Activated CD4-positive, alpha-beta memory T cell treated with anti-CD3 and anti-CD28 coated beads, Interleukin-2, amount 10 ng/mL, durations not matched to agents 7 days and 5 days (primary cell): Measurements from ENCODE around the gene EDN1. TPM values are rescaled to one million over a fixed set of nuclear protein-coding genes. Genes with fewer than 3 reads are reported as not detected.
"Not testable (repeated sequence)": the region's sequence is repeated elsewhere in the genome, so short reads cannot be mapped to it uniquely, and the experiment has no call there.

Experiments used
- CTCF ChIA-PET: fragments of 350-600 bp; sonication (Branson Sonifier 250); formaldehyde crosslinking; loops from one replicate; lab custom pipeline; 2021; ENCODE audit warnings: antibody characterized with exemption, inconsistent platforms; lab: Charles Lee
- POLR2A ChIA-PET: fragments of 350-600 bp; sonication (Branson Sonifier 250); formaldehyde crosslinking; loops from one replicate; lab custom pipeline; 2021; ENCODE audit warnings: antibody characterized with exemption; lab: Charles Lee
- DNase-seq: peaks from one replicate; pipeline ENCODE4 v3.0.0-alpha.2; 2020
- H3K27ac Mint-ChIP-seq: one replicate; pipeline ENCODE4 v1.8.0; 2021; ENCODE audit warnings: mild to moderate bottlenecking, mixed read lengths
- H3K27me3 Mint-ChIP-seq: one replicate; pipeline ENCODE4 v1.8.0; 2021; ENCODE audit warnings: mixed read lengths
- H3K36me3 Mint-ChIP-seq: one replicate; pipeline ENCODE4 v1.8.0; 2021; ENCODE audit warnings: low read depth, mixed read lengths
- H3K4me1 Mint-ChIP-seq: one replicate; pipeline ENCODE4 v1.8.0; 2021; ENCODE audit warnings: mixed read lengths
- H3K4me3 Mint-ChIP-seq: one replicate; pipeline ENCODE4 v1.8.0; 2021; ENCODE audit warnings: mild to moderate bottlenecking, mixed read lengths
- H3K9me3 Mint-ChIP-seq: one replicate; pipeline ENCODE4 v1.8.0; 2021; ENCODE audit warnings: mixed read lengths
- total RNA-seq, 2 experiments: library from RNA; stranded (reverse); gene quantifications; one replicate each; pipeline ENCODE4 v1.2.3, GENCODE V29; 2021

Gene EDN1
- total RNA-seq, 2 experiments from 2014 or later, result 0.10 TPM; not detected in 1

GRCh38 chr6:12304487-12304886 lies 14.3 kb downstream of the EDN1 start:
- H3K27me3 Mint-ChIP-seq, result peaks cover 9% of the 10 kb centered on the region
- DNase-seq, result no peak
- CTCF ChIA-PET, result interaction anchor here (1.6 kb wide), 1 partner anchor 14 kb away, joined by 4 read pairs; the partner anchor contains the start of gene EDN1
- H3K36me3 Mint-ChIP-seq, result no peaks in the 10 kb centered on the region
- POLR2A ChIA-PET, result no interaction called here
- no peaks in the 10 kb centered on the region for H3K4me1 Mint-ChIP-seq
- no peak overlapping the region for H3K27ac Mint-ChIP-seq
- H3K4me3 Mint-ChIP-seq, result no peak overlapping the region
- H3K9me3 Mint-ChIP-seq, result no peaks in the 10 kb centered on the region

DNA sequence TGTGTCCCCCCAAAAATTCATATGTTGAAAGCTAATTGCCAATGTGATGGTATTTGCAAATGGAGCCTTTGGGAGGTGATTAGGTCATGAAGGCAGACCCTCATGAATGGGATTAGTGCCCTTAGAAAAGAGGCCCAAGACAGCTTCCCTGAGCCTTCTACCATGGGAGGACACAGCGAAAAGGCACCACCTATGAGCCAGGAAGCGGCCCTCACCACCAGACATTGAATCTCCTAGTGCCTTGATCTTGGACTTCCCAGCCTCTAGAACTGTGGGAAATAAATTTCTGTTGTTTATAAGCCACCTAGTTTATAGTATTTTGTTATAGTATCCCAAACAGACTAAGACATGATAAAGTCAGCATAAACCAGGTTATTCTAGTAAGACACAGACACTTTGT lies 18.9 kb downstream of the EDN1 start:
- Mint-ChIP-seq H3K9me3 (no peaks in the 10 kb centered on the region), H3K4me3 (no peak overlapping the region), H3K36me3 (no peaks in the 10 kb centered on the region), H3K4me1 (no peaks in the 10 kb centered on the region), H3K27me3 (peaks cover 9% of the 10 kb centered on the region), H3K27ac (no peak overlapping the region)
- no peak for DNase-seq
- POLR2A ChIA-PET, result no interaction called here
- CTCF ChIA-PET, result no interaction called here

DNA sequence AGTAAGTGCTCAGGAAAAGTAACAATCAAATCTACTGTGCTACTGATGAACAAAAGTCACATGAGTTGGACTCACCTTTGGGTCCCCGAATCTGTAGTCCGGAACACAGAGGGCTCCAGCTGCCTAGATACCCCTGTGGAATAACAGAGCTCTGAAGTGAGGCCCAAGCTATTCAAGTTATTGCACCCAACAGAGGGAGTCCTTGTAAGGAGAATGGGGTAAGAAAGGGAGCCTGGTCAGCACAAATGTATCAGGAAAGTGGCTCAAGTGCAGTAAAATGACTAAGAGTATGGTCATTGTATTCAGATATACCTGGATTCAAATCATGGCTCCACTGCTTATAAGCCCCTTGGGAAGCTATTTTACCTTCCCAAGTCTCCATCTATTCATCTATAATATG lies 20.9 kb downstream of the EDN1 start:
- H3K9me3 Mint-ChIP-seq, result no peaks in the 10 kb centered on the region
- ChIA-PET CTCF (no interaction called here), POLR2A (no interaction called here)
- no peaks in the 10 kb centered on the region for H3K36me3 Mint-ChIP-seq
- H3K4me1 Mint-ChIP-seq, result no peaks in the 10 kb centered on the region
- no peak overlapping the region for H3K27ac Mint-ChIP-seq
- no peak for DNase-seq
- H3K27me3 Mint-ChIP-seq, result peaks cover 5% of the 10 kb centered on the region
- no peak overlapping the region for H3K4me3 Mint-ChIP-seq

GRCh38 chr6:12312736-12313135 lies 22.6 kb downstream of the EDN1 start:
- Mint-ChIP-seq H3K9me3 (no peaks in the 10 kb centered on the region), H3K4me1 (no peaks in the 10 kb centered on the region), H3K27me3 (peaks cover 2% of the 10 kb centered on the region), H3K4me3 (no peak overlapping the region), H3K36me3 (no peaks in the 10 kb centered on the region), H3K27ac (no peak overlapping the region)
- CTCF ChIA-PET, result no interaction called here
- POLR2A ChIA-PET, result no interaction called here
- no peak for DNase-seq

DNA sequence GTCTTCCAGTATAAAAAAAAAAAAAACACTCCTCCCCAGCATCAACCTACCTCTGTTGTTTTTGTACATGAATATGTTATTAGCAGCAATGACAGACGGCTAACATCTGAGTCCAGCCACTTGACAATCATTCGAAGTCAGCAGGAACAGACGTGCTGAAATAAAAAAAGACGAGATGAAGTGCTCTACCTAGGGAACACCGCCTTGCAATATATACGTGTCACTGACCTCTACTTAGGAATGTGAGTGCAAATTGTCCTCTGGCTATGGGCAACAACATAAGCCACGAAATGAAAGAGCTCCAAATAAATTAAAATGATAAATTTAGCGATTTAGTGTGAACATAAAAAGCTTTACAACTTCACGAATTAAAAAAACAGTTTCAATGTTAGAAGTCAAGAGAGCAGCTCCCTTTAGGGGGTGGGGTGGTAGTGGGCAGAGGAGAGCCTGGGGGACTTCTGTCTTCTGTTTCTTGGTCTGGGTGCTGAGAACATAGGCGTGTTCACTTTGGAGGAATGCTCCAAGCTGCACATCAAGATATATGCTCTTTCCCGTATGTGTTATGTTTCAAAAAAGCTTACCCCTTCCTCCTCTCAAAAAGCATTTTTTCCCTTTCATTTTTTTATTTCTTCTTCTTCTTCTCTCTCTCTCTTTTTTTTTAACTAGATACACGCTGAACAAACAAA lies 23.3 kb downstream of the EDN1 start:
- no peaks in the 10 kb centered on the region for H3K4me1 Mint-ChIP-seq
- no peaks in the 10 kb centered on the region for H3K27me3 Mint-ChIP-seq
- ChIA-PET POLR2A (no interaction called here), CTCF (no interaction called here)
- no peaks in the 10 kb centered on the region for H3K36me3 Mint-ChIP-seq
- DNase-seq, result no peak
- H3K27ac Mint-ChIP-seq, result no peak overlapping the region
- H3K4me3 Mint-ChIP-seq, result no peak overlapping the region
- no peaks in the 10 kb centered on the region for H3K9me3 Mint-ChIP-seq

DNA sequence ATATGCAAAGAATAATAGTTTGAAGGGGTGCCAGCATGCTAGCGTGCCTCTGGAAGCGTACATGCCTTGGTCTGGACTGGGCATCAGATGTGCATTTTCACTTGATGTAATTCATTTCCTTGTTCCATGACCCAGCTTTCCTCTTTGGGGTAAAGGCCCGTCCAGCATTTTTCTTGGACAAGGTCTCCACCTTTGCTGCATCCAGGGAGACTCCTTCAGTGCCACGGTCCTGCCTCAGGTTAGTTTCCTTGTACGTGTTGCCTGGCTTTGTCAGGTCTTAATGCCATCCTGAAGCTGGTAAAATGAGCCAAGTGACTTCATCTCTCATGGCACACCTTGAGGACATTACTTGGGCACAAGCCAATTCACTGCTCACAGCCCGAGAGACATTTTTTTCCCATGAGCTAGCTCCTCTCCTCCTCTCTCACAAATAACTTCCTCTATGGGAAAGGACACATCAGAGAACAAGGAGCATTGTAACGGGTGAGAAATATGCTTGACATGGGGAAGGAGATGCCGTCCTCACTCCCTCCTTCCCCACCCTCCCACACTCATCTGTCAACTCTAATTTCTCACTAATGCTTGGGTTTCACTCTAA lies 23.9 kb downstream of the EDN1 start:
- Mint-ChIP-seq H3K9me3 (no peaks in the 10 kb centered on the region), H3K4me3 (no peak overlapping the region), H3K27ac (no peak overlapping the region), H3K36me3 (no peaks in the 10 kb centered on the region), H3K27me3 (no peaks in the 10 kb centered on the region), H3K4me1 (no peaks in the 10 kb centered on the region)
- no peak for DNase-seq
- ChIA-PET CTCF (no interaction called here), POLR2A (no interaction called here)

GRCh38 chr6:12314751-12315150 lies 24.6 kb downstream of the EDN1 start:
- CTCF ChIA-PET, result no interaction called here
- POLR2A ChIA-PET, result no interaction called here
- Mint-ChIP-seq H3K9me3 (no peaks in the 10 kb centered on the region), H3K36me3 (no peaks in the 10 kb centered on the region), H3K4me3 (no peak overlapping the region), H3K27me3 (no peaks in the 10 kb centered on the region), H3K4me1 (no peaks in the 10 kb centered on the region), H3K27ac (no peak overlapping the region)
- DNase-seq, result no peak

GRCh38 chr6:12315292-12316081 lies 25.3 kb downstream of the EDN1 start:
- Mint-ChIP-seq H3K4me1 (no peaks in the 10 kb centered on the region), H3K27me3 (peaks cover under 1% of the 10 kb centered on the region), H3K36me3 (no peaks in the 10 kb centered on the region), H3K4me3 (no peak overlapping the region), H3K27ac (no peak overlapping the region), H3K9me3 (no peaks in the 10 kb centered on the region)
- CTCF ChIA-PET, result interaction anchor here (0.7 kb wide), 1 partner anchor 321 kb away, joined by 3 read pairs; no protein-coding TSS in a partner anchor
- POLR2A ChIA-PET, result no interaction called here
- no peak for DNase-seq

- CTCF ChIA-PET, result no interaction called here
- Mint-ChIP-seq H3K4me3 (no peak overlapping the region), H3K27ac (no peak overlapping the region), H3K4me1 (no peaks in the 10 kb centered on the region), H3K36me3 (no peaks in the 10 kb centered on the region), H3K9me3 (no peaks in the 10 kb centered on the region), H3K27me3 (peaks cover 5% of the 10 kb centered on the region)
- DNase-seq, result no peak
- POLR2A ChIA-PET, result no interaction called here
Measured at GRCh38 chr6:12318749-12319148, 28.6 kb downstream of the EDN1 start.

DNA sequence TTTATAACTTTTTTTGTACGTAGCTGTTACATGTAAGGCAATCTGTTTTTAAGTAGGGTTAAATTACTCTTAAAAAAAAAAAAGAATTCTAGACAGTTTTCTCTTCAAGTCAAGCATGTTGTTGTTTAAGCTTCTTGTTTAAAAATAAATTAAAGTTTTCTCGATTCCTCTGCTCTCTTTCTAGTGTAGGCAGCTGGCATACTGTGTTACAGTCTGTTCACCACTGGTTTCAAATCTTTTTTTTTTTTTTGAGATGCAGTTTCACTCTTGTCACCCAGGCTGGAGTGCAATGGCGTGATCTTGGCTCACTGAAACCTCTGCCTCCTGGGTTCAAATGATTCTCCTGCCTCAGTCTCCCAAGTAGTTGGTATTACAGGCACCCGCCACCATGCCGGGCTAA lies 29.9 kb downstream of the EDN1 start:
- DNase-seq, H3K36me3 Mint-ChIP-seq, H3K27ac Mint-ChIP-seq, POLR2A ChIA-PET, H3K4me3 Mint-ChIP-seq, H3K4me1 Mint-ChIP-seq, H3K9me3 Mint-ChIP-seq, CTCF ChIA-PET, H3K27me3 Mint-ChIP-seq: not testable (repeated sequence)

DNA sequence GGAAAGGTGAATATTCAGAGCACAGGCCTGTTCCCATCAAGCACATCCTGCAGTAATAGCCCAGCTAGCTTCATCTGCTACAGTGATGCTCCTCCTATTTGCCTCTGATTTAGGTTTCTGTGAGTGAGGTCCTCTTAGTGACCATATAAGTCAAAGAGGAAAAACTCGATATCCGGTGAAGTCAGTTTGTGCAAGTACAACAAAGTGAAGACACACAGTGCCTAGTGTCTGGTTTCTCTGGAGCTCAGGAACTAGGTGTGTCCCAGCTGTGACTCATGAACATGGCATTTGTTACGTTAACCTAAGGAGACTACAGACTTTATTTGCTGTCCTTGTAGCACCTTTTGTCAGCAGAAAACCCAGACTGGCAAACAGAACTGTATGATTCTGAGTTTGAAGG lies 33.9 kb downstream of the EDN1 start:
- Mint-ChIP-seq H3K9me3 (no peaks in the 10 kb centered on the region), H3K36me3 (no peaks in the 10 kb centered on the region), H3K4me3 (no peak overlapping the region), H3K27me3 (peaks cover 5% of the 10 kb centered on the region), H3K27ac (no peak overlapping the region), H3K4me1 (no peaks in the 10 kb centered on the region)
- CTCF ChIA-PET, result no interaction called here
- no peak for DNase-seq
- POLR2A ChIA-PET, result no interaction called here

GRCh38 chr6:12324748-12325147 lies 34.6 kb downstream of the EDN1 start:
- no peaks in the 10 kb centered on the region for H3K4me1 Mint-ChIP-seq
- peaks cover 5% of the 10 kb centered on the region for H3K27me3 Mint-ChIP-seq
- POLR2A ChIA-PET, result no interaction called here
- no peak overlapping the region for H3K27ac Mint-ChIP-seq
- no peaks in the 10 kb centered on the region for H3K9me3 Mint-ChIP-seq
- no peak overlapping the region for H3K4me3 Mint-ChIP-seq
- no peak for DNase-seq
- CTCF ChIA-PET, result no interaction called here
- no peaks in the 10 kb centered on the region for H3K36me3 Mint-ChIP-seq

DNA sequence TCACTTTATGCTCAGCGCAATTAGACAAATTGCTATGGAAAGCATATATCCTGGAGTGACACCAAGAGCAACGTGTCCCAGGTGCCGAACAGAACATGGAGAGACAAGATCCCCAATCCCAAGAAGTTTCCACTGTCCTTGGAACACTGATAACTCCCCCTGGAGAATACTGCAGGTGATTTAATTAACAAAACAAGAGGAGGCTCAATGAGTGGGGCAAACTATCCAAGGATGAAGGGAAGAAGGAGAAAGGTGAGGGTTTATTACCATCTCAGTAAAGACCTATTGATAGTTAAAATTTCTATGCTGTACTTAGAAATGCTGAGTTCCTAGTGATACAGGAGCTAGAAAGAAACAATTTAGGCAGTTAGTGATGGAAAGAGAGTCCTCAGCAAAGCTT lies 35.7 kb downstream of the EDN1 start:
- CTCF ChIA-PET, result no interaction called here
- POLR2A ChIA-PET, result no interaction called here
- Mint-ChIP-seq H3K4me3 (no peak overlapping the region), H3K36me3 (no peaks in the 10 kb centered on the region), H3K27ac (no peak overlapping the region), H3K27me3 (peaks cover 4% of the 10 kb centered on the region), H3K4me1 (no peaks in the 10 kb centered on the region), H3K9me3 (no peaks in the 10 kb centered on the region)
- DNase-seq, result no peak
